HEK293 (cell line): ENCODE data around the gene PARP3.

ENCODE experiments used
- CTCF ChIA-PET: fragments of 350-600 bp; formaldehyde crosslinking; extraction: SDS; loops from one replicate; lab custom pipeline; 2021; ENCODE audit warnings: antibody characterized with exemption; lab: Yijun Ruan, JAX
- POLR2A ChIA-PET: fragments of 300-600 bp; formaldehyde crosslinking; extraction: SDS; loops from one replicate; lab custom pipeline; 2020; ENCODE audit warnings: antibody characterized with exemption, inconsistent platforms; lab: Yijun Ruan, JAX
- H3K27ac ChIP-seq: fragments of 200-500 bp; sonication (Bioruptor generic); 2 replicates; pipeline ENCODE4 v1.5.1; 2014; ENCODE audit warnings: low read depth, low read length, control low read depth, inconsistent platforms; ENCODE audit errors: extremely low read depth
- H3K36me3 ChIP-seq, 2 experiments: fragments of 200-500 bp in 1 of 2; sonication (Bioruptor generic) in 1 of 2; 1 replicate in 1 of 2; 2 replicates in 1 of 2; pipeline ENCODE4 v1.5.1; 2014 to 2017; ENCODE audit warnings: inconsistent platforms in 2 of 2, low read length in 2 of 2; ENCODE audit not compliant: control insufficient read depth in 2 of 2, insufficient read depth in 1 of 2
- H3K4me1 ChIP-seq: fragments of 200-500 bp; sonication (Bioruptor generic); 2 replicates; pipeline ENCODE4 v1.5.1; 2014; ENCODE audit warnings: mild to moderate bottlenecking, low read length, inconsistent platforms; ENCODE audit not compliant: control insufficient read depth, insufficient read depth
- H3K4me3 ChIP-seq: 2 replicates; pipeline ENCODE4 v1.5.1; 2011; ENCODE audit warnings: low read depth, mild to moderate bottlenecking, control low read depth, low read length, moderate library complexity
- H3K9me3 ChIP-seq: fragments of 200-500 bp; sonication (Bioruptor generic); 2 replicates; pipeline ENCODE4 v1.5.1; 2014; ENCODE audit warnings: low read depth, low read length, inconsistent platforms; ENCODE audit not compliant: control insufficient read depth, insufficient read depth
- KLF17 ChIP-seq: fragments of 450-650 bp; formaldehyde crosslinking; IDR thresholded peaks from 2 replicates; pipeline ENCODE4 v1.5.1; 2016; ENCODE audit warnings: missing biosample characterization, missing genetic modification characterization
- SCRT2 ChIP-seq: fragments of 450-650 bp; formaldehyde crosslinking; IDR thresholded peaks from 2 replicates; pipeline ENCODE4 v1.5.1; 2016; ENCODE audit warnings: missing biosample characterization, missing genetic modification characterization
- ZBTB48 ChIP-seq: fragments of 450-650 bp; formaldehyde crosslinking; IDR thresholded peaks from 2 replicates; pipeline ENCODE4 v1.5.1; 2016; ENCODE audit warnings: missing biosample characterization, missing genetic modification characterization
- ZNF140 ChIP-seq: fragments of 450-650 bp; formaldehyde crosslinking; IDR thresholded peaks from 2 replicates; pipeline ENCODE4 v1.5.1; 2016; ENCODE audit warnings: missing biosample characterization, missing genetic modification characterization
- ZNF24 ChIP-seq: fragments of 450-650 bp; formaldehyde crosslinking; IDR thresholded peaks from 2 replicates; pipeline ENCODE4 v1.5.1; 2016; ENCODE audit warnings: missing biosample characterization, missing genetic modification characterization
- ZNF274 ChIP-seq, 2 experiments: fragments of 200-500 bp in 1 of 2; fragments of 450-650 bp in 1 of 2; sonication (Bioruptor generic) in 1 of 2; formaldehyde crosslinking in 1 of 2; IDR thresholded peaks; 2 replicates each; pipeline versions ENCODE4 v1.5.1 to v1.6.1; 2014 to 2016; ENCODE audit warnings: borderline replicate concordance in 1 of 2, inconsistent platforms in 1 of 2, low read length in 1 of 2, missing biosample characterization in 1 of 2, missing genetic modification characterization in 1 of 2
- ZNF350 ChIP-seq: fragments of 450-650 bp; formaldehyde crosslinking; IDR thresholded peaks from 2 replicates; pipeline ENCODE4 v1.5.0; 2017; ENCODE audit warnings: missing biosample characterization, mild to moderate bottlenecking, missing genetic modification characterization
- ZNF510 ChIP-seq: fragments of 450-650 bp; formaldehyde crosslinking; IDR thresholded peaks from 2 replicates; pipeline ENCODE4 v1.5.1; 2018; ENCODE audit warnings: mild to moderate bottlenecking, missing genetic modification characterization, missing biosample characterization; ENCODE audit not compliant: insufficient replicate concordance
- ZNF658 ChIP-seq: fragments of 450-650 bp; formaldehyde crosslinking; IDR thresholded peaks from 2 replicates; pipeline ENCODE4; 2016; ENCODE audit warnings: missing biosample characterization, missing genetic modification characterization
- ZNF664 ChIP-seq: fragments of 450-650 bp; formaldehyde crosslinking; IDR thresholded peaks from 2 replicates; pipeline ENCODE4 v1.5.1; 2016; ENCODE audit warnings: missing biosample characterization, missing genetic modification characterization
- ZNF76 ChIP-seq: fragments of 450-650 bp; formaldehyde crosslinking; IDR thresholded peaks from 2 replicates; pipeline ENCODE4; 2016; ENCODE audit warnings: low read depth, missing biosample characterization, missing genetic modification characterization, borderline replicate concordance
- ZSCAN5A ChIP-seq: fragments of 450-650 bp; formaldehyde crosslinking; IDR thresholded peaks from 2 replicates; pipeline ENCODE4 v1.5.1; 2016; ENCODE audit warnings: missing biosample characterization, missing genetic modification characterization

The PARP3 gene

DNA sequence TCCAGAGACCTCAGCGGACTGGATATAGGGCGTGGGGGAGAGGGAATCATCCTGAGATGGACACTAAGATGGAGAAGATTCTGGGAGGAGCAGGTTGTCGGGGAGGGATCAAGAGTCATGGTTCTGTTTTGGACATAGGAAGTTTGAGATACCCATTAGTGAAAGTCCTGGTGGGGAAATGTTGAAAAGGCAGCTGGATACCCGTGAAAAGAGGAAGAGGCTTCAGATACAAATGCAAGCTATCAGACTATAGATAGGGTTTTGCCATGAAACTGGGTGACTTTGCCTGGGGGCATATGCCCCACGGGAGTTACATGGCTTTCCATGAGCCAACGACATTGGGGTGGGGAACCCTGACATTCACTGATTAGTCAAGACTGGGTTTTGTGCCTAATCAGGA lies 11.9 kb downstream of the PARP3 start:
- no peak overlapping the region for H3K27ac ChIP-seq
- CTCF ChIA-PET: interaction anchor here (0.6 to 2.8 kb wide), 2 partner anchors 12 to 19 kb away, joined by 3 to 6 read pairs; partner anchors contain the start of genes PARP3 and RRP9
- no peak for TF ChIP-seq ZNF510
- TF ChIP-seq, all 188 proteins: peak for 0
- POLR2A ChIA-PET: interaction anchor here (0.9 to 1.3 kb wide), 3 partner anchors 28 to 38 kb away, joined by 3 to 5 read pairs (median 4); partner anchors contain the start of gene ACY1
- Histone ChIP-seq H3K36me3 (peaks cover 0 to 19% of the 10 kb centered on the region in 2 experiments; a peak in 1 of 3 replicates), H3K4me1 (no peaks in the 10 kb centered on the region), H3K4me3 (no peak overlapping the region), H3K9me3 (no peaks in the 10 kb centered on the region)

GRCh38 chr3:51954713-51955112 lies 12.6 kb downstream of the PARP3 start:
- H3K4me1 ChIP-seq: no peaks in the 10 kb centered on the region
- POLR2A ChIA-PET: interaction anchor here (0.9 to 1.3 kb wide), 2 partner anchors 28 to 38 kb away, joined by 3 to 5 read pairs; no protein-coding TSS in a partner anchor
- no peaks in the 10 kb centered on the region for H3K9me3 ChIP-seq
- peaks cover 0 to 25% of the 10 kb centered on the region in 2 experiments; a peak in 1 of 3 replicates for H3K36me3 ChIP-seq
- H3K4me3 ChIP-seq: no peak overlapping the region
- CTCF ChIA-PET: interaction anchor here (1.0 to 2.8 kb wide), 2 partner anchors 12 to 324 kb away, joined by 6 read pairs; partner anchors contain the start of genes PARP3, RRP9 and WDR82
- H3K27ac ChIP-seq: no peak overlapping the region
- no peak for TF ChIP-seq ZNF350 (tag by site-specific recombination)
- TF ChIP-seq ZSCAN5A (tag by site-specific recombination): no peak
- TF ChIP-seq ZNF664 (tag by site-specific recombination): peak; percentile 79
- TF ChIP-seq ZNF24 (tag by site-specific recombination): no peak
- TF ChIP-seq, all 188 proteins: peak for 1

DNA sequence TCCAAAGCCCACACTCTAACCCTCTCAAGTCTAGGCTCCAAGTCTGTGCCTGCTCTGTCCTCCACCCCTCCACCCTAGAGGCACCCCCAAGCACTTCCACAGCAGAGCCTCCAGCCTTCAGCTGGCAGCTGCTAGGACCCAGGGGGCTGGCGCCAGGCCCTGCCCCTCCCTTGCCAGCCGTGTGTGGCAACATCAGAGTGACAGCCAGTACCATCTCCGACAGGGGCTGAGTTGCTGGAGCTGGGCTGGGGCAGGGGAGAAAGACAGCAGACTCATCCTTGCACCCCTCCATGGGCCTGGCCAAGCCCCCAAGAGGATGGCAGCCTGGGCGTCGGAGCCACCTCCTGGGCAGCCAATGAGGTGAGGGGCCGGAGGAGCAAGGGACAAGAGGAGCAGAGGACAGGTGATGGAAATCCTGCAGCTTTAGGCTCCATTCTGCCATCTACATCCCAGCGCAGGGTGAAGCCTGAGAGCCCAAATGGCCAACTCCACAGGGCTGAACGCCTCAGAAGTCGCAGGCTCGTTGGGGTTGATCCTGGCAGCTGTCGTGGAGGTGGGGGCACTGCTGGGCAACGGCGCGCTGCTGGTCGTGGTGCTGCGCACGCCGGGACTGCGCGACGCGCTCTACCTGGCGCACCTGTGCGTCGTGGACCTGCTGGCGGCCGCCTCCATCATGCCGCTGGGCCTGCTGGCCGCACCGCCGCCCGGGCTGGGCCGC lies 13.2 kb downstream of the PARP3 start, which contains the start of gene GPR62:
Gene GPR62 (plus strand): TSS at position 207 of the 718 bp plus-strand sequence. CDS start 272 bp downstream, at position 479.
- TF ChIP-seq ZBTB48 (no peak), ZNF76 (tag by site-specific recombination) (no peak), ZNF274 (IDR thresholded peaks at IDR 0.05; ENCODE audit: low read length) (no peak), ZNF274 (tag by site-specific recombination; IDR thresholded peaks at IDR 0.05; ENCODE audit: borderline replicate concordance) (no peak), ZNF658 (tag by site-specific recombination) (no peak), KLF17 (tag by site-specific recombination) (no peak)
- Histone ChIP-seq H3K9me3 (no peaks in the 10 kb centered on the region), H3K4me1 (no peaks in the 10 kb centered on the region), H3K36me3 (peaks cover 0 to 31% of the 10 kb centered on the region in 2 experiments; a peak in 1 of 3 replicates), H3K27ac (no peak within 1 kb of the TSS), H3K4me3 (no peak within 1 kb of the TSS)
- ChIA-PET CTCF (interaction anchor here (1.0 to 2.8 kb wide), 2 partner anchors 13 to 324 kb away, joined by 6 read pairs; partner anchors contain the start of genes PARP3, RRP9 and WDR82), POLR2A (interaction anchor here (1.3 kb wide), 1 partner anchor 37 kb away, joined by 3 read pairs; no protein-coding TSS in a partner anchor)

DNA sequence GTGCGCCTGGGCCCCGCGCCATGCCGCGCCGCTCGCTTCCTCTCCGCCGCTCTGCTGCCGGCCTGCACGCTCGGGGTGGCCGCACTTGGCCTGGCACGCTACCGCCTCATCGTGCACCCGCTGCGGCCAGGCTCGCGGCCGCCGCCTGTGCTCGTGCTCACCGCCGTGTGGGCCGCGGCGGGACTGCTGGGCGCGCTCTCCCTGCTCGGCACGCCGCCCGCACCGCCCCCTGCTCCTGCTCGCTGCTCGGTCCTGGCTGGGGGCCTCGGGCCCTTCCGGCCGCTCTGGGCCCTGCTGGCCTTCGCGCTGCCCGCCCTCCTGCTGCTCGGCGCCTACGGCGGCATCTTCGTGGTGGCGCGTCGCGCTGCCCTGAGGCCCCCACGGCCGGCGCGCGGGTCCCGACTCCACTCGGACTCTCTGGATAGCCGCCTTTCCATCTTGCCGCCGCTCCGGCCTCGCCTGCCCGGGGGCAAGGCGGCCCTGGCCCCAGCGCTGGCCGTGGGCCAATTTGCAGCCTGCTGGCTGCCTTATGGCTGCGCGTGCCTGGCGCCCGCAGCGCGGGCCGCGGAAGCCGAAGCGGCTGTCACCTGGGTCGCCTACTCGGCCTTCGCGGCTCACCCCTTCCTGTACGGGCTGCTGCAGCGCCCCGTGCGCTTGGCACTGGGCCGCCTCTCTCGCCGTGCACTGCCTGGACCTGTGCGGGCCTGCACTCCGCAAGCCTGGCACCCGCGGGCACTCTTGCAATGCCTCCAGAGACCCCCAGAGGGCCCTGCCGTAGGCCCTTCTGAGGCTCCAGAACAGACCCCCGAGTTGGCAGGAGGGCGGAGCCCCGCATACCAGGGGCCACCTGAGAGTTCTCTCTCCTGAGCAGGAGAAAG lies 14.0 kb downstream of the PARP3 start:
- H3K4me3 ChIP-seq: no peak overlapping the region
- TF ChIP-seq ZNF140 (tag by site-specific recombination) (no peak), SCRT2 (tag by site-specific recombination) (no peak)
- TF ChIP-seq, all 188 proteins: peak for 0
- H3K36me3 ChIP-seq: peaks cover 0 to 35% of the 10 kb centered on the region in 2 experiments; a peak in 1 of 3 replicates
- H3K4me1 ChIP-seq: no peaks in the 10 kb centered on the region
- no peaks in the 10 kb centered on the region for H3K9me3 ChIP-seq
- H3K27ac ChIP-seq: no peak overlapping the region
- POLR2A ChIA-PET: interaction anchor here (1.3 kb wide), 1 partner anchor 40 kb away, joined by 3 read pairs; the partner anchor contains the start of gene RPL29
- CTCF ChIA-PET: interaction anchor here (1.2 to 2.8 kb wide), 2 partner anchors 14 to 18 kb away, joined by 6 to 7 read pairs; partner anchors contain the start of genes ABHD14B, PARP3 and RRP9
